Endothelial cell of umbilical vein (primary cell): ENCODE data around the gene TGM4.
"Not testable (repeated sequence)": the region's sequence is repeated elsewhere in the genome, so short reads cannot be mapped to it uniquely, and the experiment has no call there.

Experiments used
- FOS ChIP-seq: IDR thresholded peaks from 2 replicates; pipeline ENCODE4 v1.6.1; 2011; ENCODE audit warnings: mild to moderate bottlenecking, low read length, moderate library complexity, borderline replicate concordance; ENCODE audit not compliant: insufficient read depth
- GATA2 ChIP-seq: IDR thresholded peaks from 2 replicates; pipeline ENCODE4 v1.7.0; 2011; ENCODE audit warnings: low read depth, mild to moderate bottlenecking, moderate library complexity, mixed read lengths, low read length; ENCODE audit not compliant: insufficient read length, insufficient read depth
- POLR2A ChIP-seq: IDR thresholded peaks from 2 replicates; pipeline ENCODE4 v1.6.1; 2012; ENCODE audit warnings: low read depth, mild to moderate bottlenecking, control low read depth, low read length
- POLR2AphosphoS5 ChIP-seq: IDR thresholded peaks from 2 replicates; pipeline ENCODE4 v1.6.1; 2012; ENCODE audit warnings: low read depth, mild to moderate bottlenecking, control low read depth, low read length, moderate library complexity; ENCODE audit not compliant: insufficient read depth
- TF ChIP-seq, protein P1 (sequence below), 2 donors: IDR thresholded peaks; 1 replicate in 1 of 2; 2 replicates in 1 of 2; pipeline ENCODE4 v1.5.1; 2011; ENCODE audit warnings: low read length in 2 of 2, mild to moderate bottlenecking in 2 of 2, moderate library complexity in 2 of 2, control low read depth in 1 of 2, inconsistent platforms in 1 of 2, low read depth in 1 of 2; ENCODE audit not compliant: insufficient read depth in 1 of 2; ENCODE audit errors: extremely low read depth in 1 of 2
- TF ChIP-seq, protein P2 (sequence below): IDR thresholded peaks from 2 replicates; pipeline ENCODE4 v1.6.1; 2011; ENCODE audit not compliant: insufficient read depth, insufficient read length

DNA sequence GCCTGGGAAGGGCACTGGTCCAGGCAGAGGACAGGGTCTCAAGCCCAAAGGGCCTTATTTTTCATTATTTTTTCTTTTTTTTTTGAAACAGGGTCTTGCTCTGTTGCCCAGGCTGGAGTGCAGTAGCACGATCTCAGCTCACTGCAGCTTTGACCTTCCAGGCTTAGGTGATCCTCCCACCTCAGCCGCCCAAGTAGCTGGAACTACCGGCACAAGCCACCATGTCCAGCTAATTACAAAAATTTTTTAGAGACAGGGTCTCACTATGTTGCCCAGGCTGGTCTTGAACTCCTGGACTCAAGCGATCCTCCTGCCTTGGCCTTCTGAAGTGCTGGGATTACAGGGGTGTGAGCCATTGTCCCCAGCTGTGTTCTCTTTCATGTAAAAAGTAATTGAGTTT lies 75.4 kb downstream of the TGM4 start:
- TF ChIP-seq FOS, POLR2AphosphoS5, POLR2A, GATA2: not testable (repeated sequence)
- TF ChIP-seq, protein P1, sequence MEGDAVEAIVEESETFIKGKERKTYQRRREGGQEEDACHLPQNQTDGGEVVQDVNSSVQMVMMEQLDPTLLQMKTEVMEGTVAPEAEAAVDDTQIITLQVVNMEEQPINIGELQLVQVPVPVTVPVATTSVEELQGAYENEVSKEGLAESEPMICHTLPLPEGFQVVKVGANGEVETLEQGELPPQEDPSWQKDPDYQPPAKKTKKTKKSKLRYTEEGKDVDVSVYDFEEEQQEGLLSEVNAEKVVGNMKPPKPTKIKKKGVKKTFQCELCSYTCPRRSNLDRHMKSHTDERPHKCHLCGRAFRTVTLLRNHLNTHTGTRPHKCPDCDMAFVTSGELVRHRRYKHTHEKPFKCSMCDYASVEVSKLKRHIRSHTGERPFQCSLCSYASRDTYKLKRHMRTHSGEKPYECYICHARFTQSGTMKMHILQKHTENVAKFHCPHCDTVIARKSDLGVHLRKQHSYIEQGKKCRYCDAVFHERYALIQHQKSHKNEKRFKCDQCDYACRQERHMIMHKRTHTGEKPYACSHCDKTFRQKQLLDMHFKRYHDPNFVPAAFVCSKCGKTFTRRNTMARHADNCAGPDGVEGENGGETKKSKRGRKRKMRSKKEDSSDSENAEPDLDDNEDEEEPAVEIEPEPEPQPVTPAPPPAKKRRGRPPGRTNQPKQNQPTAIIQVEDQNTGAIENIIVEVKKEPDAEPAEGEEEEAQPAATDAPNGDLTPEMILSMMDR (IDR thresholded peaks at IDR 0.05; ENCODE audit: extremely low read depth in 1 of 2, insufficient read depth in 1 of 2, low read depth in 1 of 2, low read length in 2 of 2): not testable (repeated sequence)
- TF ChIP-seq, protein P2, sequence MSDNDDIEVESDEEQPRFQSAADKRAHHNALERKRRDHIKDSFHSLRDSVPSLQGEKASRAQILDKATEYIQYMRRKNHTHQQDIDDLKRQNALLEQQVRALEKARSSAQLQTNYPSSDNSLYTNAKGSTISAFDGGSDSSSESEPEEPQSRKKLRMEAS: not testable (repeated sequence)
